ENCODE measurements around the gene CTRB1.

DNA sequence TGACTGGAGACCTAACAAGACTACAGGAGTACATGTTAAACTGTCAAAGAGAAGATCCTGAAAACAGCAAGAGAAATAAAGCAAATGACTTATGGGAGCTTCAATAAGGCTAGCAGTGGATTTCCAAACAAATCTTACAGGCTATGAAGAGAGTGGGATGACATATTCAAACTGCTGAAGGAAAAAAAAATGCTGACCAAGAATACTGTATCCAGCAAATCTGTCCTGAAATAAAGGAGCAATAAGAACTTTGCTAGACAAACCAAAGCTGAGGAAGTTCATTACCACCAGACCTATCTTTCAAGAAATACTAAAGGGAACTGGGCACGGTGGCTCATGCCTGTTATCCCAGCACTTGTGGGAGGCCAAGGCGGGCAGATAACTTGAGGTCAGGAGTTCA is 41.9 kb upstream of the CTRB1 start:
- TF ChIP-seq, protein P1, sequence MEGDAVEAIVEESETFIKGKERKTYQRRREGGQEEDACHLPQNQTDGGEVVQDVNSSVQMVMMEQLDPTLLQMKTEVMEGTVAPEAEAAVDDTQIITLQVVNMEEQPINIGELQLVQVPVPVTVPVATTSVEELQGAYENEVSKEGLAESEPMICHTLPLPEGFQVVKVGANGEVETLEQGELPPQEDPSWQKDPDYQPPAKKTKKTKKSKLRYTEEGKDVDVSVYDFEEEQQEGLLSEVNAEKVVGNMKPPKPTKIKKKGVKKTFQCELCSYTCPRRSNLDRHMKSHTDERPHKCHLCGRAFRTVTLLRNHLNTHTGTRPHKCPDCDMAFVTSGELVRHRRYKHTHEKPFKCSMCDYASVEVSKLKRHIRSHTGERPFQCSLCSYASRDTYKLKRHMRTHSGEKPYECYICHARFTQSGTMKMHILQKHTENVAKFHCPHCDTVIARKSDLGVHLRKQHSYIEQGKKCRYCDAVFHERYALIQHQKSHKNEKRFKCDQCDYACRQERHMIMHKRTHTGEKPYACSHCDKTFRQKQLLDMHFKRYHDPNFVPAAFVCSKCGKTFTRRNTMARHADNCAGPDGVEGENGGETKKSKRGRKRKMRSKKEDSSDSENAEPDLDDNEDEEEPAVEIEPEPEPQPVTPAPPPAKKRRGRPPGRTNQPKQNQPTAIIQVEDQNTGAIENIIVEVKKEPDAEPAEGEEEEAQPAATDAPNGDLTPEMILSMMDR (IDR thresholded peaks at IDR 0.05 in 8 of 11, conservative IDR thresholded peaks at IDR 0.05 in 3 of 11) = no peak
- no peak for TF ChIP-seq POLR2AphosphoS5 (IDR thresholded peaks at IDR 0.05)
